Measurements from ENCODE around the gene RPS6KL1.

RPS6KL1 gene

DNA sequence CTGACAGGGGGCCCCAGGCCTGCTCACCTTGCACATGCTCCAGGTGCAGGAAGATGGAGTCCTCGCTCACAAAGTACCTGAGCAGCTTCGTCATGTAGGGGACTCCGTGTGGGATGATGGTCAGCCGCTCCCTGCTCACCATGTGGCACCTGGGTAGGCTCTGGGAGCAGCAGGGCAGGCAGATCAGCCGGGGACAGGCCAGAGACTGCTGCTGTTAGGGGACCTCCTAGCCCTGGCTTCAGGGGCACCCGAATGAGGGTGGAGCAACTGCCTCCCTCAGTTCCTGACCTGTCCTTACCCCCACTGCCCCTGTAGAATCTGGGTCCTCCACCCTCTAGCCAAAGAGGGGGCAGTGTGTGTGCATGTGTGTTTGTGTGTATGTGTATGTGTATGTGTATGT is 11.8 kb downstream of the RPS6KL1 start:
- no peak for DNase-seq

DNA sequence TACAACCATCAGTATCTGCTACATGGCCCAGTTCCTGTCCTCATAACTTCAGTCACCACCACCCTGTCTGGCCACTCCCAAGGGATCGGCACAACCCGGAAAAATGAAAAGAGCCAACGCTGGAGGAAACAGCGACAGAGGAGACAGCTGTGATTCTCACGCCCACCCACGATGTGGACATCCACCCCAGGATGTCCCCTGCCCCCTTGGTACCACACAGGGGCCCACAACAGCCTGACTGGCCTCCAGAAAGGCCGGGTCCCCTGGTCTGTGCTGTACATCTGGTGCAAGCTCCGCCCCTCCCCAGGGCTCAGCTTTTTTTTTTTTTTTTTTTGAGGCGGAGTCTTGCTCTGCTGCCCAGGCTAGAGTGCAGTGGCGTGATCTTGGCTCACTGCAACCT is 12.5 kb downstream of the RPS6KL1 start:
- DNase-seq = no peak

DNA sequence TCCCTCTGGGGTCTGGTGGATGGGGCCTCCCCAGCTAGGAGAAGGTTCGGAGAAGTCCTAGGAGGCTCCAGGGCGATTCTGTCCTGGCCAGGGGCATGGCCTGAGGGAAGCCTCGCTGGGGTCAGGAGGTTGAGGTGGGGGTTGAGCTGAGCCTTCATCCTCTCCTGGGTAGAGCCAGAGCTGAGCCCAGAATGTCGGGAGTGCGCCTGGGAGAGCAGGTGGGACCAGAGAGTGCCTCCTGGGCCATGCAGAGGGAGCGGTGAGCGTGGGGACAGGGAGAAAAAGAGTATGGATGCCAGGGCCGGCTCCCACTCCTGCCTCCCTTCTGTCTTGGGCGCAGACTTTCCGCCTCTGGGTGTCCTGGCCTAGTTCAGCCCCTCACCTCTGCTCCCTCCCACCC is 13.1 kb downstream of the RPS6KL1 start:
- no peak for DNase-seq

DNA sequence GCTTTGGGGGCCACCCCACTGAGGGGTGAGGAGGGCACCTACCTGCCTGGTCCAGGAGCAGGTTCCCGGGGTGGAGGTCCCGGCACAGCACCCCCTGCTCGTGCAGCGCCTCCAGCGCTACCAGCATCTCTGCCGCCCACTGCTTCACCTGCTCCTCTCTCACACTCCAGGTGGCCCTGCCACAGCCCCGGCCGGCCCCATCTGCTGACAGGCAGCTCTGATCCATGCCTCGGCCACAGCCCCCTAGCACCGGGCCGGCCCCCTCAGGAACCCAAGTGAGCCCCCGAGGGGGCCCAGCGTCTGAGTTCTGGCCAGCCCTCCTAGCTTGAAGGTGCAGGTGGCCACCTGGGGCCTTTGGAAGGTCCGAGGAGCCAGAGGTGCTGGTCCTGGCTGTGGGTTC is 13.6 kb downstream of the RPS6KL1 start:
- no peak for DNase-seq

DNA sequence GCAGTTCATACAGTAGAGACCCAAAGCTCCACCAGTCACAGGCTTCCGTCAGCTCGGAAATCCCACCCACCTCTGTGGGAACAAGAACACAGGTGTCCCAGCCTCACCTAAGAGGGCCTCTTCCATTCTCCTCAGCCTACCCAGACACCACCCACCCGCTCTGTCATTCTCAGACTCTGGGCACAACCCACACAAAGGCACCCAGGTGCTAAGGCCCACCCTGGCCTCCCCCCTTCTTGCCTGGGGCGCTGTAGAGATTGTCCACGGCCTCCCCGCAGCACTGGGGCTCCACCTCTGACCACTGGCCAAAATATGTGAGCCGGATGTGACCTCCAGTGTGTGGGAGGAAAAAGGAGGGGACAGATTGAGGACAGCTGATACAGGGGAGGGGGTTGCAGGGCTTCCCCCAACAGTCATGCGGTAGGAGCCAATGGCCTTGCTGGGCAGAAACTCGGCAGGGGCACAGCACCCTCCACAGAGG is 14.2 kb downstream of the RPS6KL1 start:
- no peak for DNase-seq

DNA sequence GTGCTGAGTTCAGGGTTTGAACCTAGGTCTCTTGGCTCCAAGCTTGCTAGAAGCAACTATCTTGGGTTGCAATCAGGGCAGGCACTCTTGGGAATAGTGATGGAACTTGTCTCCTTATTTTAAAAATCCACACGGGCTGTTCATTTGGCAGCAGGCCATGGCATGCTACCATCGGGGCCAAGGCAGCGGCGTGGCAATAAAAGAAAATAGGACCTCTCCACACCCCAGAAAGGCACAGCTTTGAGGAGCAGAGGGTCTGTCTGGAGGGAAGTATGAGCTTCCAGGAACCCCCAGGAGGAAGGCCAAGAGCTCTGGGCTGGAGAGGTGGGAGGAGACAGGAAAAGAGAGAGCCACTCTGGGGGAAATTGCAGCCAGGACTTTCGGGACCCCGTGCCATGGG is 15.3 kb downstream of the RPS6KL1 start:
- DNase-seq = no peak

DNA sequence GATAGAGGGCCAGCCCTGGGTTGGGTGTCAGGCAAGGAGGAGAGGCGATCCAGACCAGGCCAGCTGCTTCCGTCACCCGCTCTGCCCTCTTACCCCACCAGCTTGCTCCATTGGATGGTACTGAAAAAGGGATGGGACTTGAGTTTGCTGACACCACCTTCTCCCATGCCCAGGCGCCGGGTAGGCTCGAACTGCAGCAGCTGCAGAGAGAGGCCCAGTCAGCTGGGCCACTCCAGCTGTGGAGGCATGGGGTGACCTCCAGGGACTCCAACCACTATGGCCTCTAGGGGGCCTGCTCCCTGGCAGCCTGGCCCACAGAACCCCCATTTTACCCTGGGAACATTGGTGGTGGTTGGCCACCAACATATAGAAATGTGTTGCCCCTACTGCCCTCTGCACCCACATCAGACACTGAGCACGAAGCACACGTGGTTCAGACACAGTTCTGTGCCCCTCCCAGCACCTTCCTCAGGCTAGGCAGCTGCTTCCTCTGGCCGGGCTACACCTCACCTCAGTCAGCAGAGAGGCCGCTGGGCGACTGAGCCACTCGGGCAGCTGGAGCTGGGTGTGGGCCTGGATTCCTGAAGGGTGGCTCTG is 16.0 kb downstream of the RPS6KL1 start:
- no peak for DNase-seq

DNA sequence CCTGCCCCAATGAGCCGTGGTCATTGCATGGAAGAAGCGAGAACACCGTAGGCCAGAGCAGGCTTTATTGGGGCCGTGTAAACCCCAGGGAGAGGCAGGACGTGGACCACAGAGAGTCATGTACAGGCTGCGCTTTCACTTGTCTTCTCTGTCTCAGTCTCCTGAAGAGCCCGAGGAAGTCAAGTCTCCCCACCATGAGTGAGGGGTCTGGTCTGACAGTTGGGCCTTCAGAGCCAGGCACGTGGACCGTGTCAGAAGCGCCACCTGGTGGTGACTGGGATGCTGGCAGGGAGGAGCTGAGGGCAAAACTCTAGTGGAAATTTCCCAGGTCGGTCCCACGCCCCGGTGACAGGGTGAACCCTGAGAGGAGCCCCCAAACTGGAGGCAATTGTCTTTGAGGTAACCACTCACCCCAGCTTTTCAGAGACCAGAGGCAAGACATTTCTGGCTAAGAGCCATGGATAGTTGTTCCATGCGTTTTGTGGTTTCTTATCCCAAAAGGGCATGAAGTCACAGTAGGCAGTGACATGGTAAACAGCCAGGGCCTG is 17.4 kb downstream of the RPS6KL1 start:
- peak; percentile 17 to 55 for DNase-seq

DNA sequence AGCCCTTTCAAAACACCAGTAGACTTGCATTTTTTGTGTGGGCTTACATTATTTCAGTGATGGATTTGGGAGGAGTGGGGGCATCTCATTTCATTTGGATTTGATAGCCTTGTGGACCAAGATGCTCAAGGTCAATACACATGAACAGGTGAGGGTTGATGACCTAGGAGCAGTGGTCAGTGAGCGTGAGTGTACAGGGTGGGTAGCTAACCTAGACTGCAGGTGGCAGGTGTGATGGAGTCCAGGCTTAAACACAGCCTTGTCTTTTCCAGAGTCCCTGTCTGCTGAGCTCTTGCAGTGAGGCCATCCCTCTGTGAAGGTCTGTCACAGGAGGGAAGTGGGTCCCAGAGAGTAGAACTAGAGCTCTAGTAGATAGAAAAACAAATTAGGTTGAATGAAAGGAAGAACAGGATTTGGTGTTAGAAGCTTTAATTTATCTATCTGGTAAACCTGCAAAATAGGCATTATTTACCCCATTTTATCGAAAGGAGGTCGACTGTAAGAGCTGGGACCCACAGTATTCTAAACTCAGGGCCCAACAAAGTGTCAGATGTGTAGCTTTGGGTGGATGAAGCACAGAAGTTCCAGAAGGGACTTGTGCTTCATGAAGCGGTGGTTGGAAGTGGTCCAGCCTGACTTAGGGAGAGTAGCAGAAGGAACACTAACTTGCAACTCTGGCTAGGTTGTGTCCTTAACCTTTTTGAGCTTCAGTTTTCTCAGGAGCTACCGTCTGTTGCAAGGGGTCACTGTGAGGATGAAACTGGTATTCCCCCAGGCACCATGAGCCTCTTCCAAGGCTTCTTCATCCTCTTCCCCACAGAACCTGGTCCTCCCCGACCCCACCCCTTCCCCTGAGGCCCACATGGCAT is 18.2 kb downstream of the RPS6KL1 start:
- DNase-seq = no peak

DNA sequence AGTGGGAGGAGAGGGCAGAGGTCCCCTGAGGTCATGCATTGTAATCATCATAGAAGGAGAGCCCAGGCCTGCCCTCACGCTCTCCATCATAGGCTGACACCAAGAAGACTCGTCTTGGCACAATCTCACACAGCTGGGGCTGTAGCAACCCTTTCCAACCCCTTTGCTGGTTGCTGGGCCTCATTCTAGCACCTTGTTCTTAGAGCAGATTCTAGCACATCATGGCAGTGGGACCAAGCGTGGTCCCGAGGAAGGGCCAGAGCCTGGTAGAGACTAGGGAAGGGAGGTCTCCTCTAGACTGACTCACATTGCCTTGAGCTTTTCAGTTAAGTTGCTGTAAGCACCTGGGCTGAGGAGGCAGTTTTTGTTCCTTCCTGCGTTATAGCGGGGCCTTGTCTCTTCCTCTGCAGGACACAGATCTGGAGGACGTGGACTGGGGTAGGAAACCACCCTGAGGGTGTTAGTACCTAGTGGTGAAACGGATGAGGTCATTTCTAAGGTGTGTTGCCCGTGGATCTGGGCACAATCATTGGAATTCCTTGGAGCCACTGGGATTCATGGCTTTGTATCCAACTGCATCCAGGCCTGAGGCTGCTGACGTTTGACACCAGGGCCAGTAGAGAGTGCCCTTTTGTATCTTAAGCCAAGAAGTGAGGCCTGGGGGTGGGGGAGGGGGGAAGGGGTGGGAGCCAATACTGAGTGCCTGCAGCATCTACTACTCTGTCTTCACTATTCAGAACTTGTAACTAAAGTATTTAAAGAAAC is 19.9 kb downstream of the RPS6KL1 start:
- no peak for DNase-seq

DNA sequence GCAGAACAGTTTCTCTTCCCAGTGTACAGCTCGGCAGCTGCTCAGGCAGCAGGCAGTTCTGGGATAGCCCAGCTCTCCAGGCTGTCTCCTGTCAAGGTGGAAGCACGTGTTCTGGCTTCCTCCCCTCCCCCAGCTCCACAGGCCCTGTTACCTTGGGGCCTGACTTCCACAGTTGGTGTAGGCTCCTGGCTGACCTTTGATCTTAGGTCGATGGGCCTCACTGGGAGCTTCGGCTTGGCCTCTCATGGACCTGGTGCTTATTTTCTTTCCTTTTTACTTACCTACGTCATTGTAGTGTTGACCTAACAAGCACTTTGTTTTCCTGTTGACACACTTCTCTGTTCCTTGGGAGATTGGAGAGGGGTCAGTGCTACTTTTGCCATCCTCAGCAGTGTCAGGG is 24.4 kb downstream of the RPS6KL1 start:
- no peak for DNase-seq

DNA sequence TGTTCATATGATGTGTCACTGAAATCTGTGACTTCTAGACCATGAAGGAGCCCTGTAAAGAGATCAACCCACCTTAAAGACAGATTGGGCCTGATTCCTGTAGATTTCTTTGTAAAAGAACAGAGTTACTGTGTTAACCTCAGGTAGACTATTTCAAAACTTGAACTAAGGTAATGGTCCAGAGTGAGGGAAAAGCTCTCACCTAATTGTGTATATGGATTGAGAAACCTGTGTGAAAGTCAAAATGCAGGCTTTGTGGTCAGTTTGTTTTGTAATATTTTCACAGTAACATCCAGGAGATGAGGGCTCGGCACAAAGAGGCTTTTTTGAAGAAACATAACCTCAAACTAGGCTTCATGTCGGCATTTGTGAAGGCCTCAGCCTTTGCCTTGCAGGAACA is 25.0 kb downstream of the RPS6KL1 start:
- DNase-seq = no peak

DNA sequence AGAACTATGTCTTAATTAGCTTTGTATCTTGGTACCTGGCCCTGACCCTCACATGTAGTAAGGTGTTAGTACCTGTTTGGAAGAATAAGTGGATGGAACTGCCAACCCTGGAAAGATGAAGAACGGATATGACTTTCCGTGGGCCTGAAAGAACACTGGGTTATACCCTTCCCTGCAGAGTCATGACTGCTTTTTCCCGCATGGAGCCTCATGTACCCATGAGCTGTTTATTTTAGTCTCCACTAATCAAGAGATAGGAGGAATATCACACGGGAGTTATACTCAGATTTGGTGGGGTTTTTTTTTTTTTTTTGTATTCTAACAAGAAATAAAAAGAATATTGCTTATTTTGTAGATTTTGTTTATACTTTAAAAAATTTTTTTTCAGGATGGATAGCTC is 25.4 kb downstream of the RPS6KL1 start:
- no peak for DNase-seq

DNA sequence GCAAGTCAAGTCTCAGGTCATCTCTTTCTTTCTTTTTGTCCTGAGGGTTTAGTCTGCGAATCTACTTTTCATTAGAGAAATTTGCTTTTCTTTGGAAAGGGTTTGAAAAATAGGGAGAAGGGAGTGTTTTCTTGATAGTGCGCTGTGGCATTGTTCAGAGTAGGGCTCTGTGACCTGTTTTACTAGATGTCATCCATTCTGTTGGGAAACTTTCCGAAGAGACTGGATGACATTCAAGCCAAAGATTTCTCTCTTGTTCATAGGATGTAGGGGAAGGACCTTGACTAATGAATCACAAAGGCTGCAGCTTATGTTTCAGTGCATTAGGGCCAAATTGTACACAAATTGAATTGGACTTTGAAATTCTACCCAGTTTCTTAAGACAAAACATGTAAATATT is 26.7 kb downstream of the RPS6KL1 start:
- no peak for DNase-seq

DNA sequence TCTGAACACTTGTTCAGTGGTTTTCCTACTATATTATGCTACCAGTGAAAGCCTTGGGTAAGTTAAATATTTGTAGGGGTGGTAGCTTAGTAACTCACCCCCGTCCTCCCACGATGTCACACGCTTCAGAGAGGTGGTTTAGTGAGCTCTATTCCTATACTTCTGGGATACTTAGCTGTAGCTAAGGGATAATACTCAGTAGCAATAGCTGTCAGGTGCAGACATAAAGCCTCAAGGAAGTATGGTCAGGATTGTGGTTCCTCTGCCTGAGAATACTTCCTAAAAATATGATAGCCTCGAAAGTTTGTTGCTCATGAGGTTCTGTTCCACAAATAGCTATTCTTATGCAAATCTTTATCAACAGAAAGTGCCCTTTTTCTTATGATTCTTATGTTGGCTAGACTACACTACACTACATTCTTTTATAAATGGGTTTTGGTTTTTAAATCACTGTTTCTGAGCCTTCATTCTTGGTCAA is 29.4 kb downstream of the RPS6KL1 start:
- DNase-seq = no peak

DNA sequence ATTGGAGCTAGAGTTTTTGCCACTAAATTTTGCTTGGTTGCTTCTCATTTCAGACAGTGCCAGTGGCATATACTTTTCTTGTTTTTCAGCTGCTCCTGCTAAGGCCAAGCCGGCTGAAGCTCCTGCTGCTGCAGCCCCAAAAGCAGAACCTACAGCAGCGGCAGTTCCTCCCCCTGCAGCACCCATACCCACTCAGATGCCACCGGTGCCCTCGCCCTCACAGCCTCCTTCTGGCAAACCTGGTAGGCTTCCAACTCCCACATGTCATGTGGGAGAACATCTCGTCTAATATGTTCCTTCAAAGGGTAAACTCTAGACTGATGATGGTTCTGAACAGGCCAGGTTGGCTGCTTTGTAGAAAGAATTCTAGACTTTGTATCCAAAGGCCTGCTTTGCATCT is 30.3 kb downstream of the RPS6KL1 start:
- no peak for DNase-seq

DNA sequence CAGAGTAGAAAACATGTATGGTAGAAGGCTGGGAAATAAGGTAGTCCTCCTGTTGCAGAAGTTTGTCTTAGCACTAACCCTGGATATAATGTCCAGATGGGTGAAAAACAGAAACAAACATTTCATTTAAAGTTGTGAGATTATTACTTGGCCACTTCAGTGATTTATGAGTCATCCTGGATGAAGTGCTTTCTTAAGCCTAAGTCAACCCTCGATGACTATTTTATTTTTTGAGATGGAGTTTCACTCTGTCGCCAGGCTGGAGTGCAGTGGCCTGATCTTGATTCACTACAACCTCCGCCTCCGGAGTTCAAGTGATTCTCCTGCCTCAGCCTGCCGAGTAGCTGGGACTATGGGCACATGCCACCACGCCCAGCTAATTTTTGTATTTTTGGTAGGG is 31.2 kb downstream of the RPS6KL1 start:
- DNase-seq = no peak

DNA sequence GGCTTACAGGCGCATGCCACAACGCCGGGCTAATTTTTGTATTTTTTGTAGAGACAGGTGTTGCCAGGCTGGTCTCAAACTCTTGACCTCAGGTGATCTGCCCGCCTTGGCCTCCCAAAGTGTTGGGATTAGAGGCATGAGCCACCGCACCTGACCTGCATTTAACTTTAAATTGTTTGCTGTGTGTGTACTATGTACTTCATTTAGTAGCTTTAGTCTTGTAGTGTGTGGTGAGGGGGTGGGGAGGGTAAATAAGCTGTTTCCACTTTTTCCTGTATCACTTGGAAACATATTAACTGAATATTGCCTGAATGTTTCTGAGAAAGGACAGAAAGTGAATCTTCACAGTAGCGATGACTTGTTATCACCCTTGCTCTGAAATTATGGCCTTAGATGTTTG is 32.8 kb downstream of the RPS6KL1 start:
- DNase-seq = no peak

DNA sequence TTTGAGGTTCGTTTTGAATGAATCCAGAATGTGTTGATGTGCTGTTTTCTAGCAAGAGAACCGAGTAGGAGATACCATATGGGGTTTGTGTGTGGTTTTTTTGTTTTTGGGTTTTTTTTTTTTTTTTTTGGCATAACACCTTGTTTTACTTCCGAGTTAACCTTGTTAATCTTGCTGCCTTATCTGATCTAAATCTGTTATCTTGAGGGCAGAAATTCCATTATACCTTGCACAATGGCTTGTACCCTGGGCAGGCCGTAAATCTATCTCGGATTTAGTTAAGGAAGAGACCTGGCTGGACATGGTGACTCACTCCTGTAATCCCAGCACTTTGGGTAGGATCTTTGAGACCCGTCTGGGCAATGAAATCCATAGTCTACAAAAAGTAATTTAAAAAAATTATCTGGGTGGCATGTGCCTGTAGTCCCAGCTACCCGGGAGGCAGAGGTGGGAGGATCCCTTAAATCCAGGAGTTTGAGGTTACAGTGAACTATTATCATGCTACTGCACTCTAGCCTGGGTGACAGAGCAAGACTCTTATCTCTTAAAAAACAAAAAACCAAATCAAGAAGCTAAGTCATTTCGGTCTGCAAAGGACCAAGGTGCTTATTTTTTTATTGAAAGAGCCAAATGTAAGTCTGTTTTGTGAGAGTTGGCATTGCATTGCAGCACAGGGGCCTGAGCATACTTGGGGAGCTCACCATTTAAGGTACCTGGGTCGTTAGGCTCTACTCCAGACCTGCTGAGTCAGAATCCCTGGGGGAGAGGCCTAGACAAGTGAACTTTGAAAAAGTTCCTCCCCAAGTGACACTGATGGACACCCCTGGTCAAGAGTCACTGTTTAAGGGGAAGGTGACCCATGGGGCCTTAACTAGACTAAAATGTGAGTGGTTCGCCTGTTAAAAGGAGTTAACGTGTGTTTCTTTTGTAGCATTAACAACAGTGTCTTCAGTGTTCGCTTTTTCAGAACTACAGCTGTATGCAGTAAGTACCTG is 34.6 kb downstream of the RPS6KL1 start:
- DNase-seq = no peak

DNA sequence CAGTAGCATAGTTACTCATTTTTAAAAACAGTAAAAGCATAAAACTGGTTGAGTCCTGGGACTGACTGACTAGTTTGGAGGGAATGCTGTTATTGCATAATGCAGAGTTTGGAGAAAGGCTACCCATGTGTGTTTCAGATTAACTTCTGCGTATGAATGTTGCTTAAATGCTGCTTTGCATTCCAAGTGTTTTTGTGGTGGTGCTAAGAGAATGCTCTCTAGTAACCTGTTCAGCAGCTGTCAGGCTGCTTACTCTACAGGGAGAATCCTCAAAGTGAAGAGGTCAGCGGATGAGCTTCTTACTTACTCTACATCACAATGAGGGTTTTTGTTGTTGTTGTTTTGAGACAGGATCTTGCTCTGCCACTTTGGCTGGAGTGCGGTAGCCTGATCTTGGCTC is 37.1 kb downstream of the RPS6KL1 start:
- no peak for DNase-seq

DNA sequence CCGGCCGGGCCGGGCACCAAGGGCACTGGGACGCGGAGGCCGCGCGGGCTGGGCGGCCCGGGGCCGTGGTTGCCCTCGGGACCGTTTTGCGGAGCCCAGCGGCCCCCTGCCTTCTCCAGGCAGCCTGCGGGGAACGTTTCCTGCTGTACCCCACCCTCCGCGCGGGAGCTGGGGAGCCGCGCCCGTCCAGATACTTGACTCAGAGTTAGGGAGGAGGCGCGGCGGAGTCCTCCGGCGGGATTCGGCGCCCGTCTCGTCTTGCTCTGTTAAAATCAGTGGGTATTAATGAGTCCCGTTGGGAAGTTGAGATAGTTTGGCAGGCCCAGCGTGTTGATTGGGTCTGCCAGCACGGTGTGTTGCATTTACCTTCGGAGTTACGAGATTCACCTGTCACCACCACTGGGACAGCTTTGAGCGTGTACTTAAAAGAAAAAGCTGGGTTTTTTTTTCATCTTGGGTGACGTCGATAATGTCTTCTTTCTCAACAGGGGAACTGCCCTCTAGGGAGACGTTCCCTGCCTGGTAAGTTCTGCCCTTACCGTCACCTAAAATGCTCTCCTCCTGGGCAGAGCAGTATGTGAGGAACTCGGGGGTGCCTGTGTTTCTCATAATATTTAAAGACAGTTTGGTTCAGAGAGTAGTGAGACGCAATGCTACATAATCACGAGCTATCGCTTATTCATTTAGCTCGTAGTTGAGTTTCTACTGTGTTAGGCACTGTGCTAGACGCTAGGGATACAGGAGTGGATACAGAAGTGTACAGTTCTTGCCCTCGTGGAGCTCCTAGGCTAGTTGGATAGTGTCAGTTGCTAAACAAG is 40.7 kb downstream of the RPS6KL1 start:
- DNase-seq = no peak

All from hippocampal formation (tissue), 2 donors.